IMR-90 (cell line): ENCODE data around the gene RRAGC. TPM values are rescaled to one million over a fixed set of nuclear protein-coding genes. Genes with fewer than 3 reads are reported as not detected.
A peak's percentile ranks its signal among the peaks of the same experiment; 100 is the strongest.

Experiments used
- ATAC-seq: fragments of 200-7000 bp; cut with Tn5 transposase; 2 replicates; pipeline ENCODE4 v1.9.1; 2020; ENCODE audit warnings: low read depth, mild to moderate bottlenecking, moderate library complexity
- BruUV-seq: library from RNA; stranded (reverse); fragments of 400-500 nt; replicated peaks from 2 replicates; lab custom pipeline; 2021; lab: Mats Ljungman, UMichigan
- CTCF ChIA-PET: fragments of 300-600 bp; formaldehyde crosslinking; extraction: SDS; loops from one replicate; lab custom pipeline; 2021; ENCODE audit warnings: antibody characterized with exemption; lab: Yijun Ruan, JAX
- POLR2A ChIA-PET: fragments of 300-600 bp; sonication (Branson Sonifier 250); formaldehyde crosslinking; loops from one replicate; lab custom pipeline; 2022; ENCODE audit warnings: antibody characterized with exemption; ENCODE audit not compliant: unreplicated experiment; lab: Charles Lee
- DNase-seq: peaks from one replicate; pipeline ENCODE4 v3.0.0; 2013
- H2AFZ ChIP-seq: replicated peaks from 2 replicates; pipeline ENCODE3; 2013; ENCODE audit warnings: low read length, mild to moderate bottlenecking; ENCODE audit not compliant: poor library complexity
- H2AK5ac ChIP-seq: 2 replicates; pipeline ENCODE4 v1.6.1; 2013; ENCODE audit warnings: low read depth, low read length, inconsistent platforms
- H2AK9ac ChIP-seq: replicated peaks from 2 replicates; pipeline ENCODE3; 2013; ENCODE audit warnings: mild to moderate bottlenecking, low read depth, low read length, moderate library complexity; ENCODE audit not compliant: poor library complexity
- H2BK120ac ChIP-seq: 2 replicates; pipeline ENCODE4 v1.6.1; 2013; ENCODE audit warnings: low read depth, low read length, inconsistent platforms
- H2BK15ac ChIP-seq: 3 replicates; pipeline ENCODE4 v1.6.1; 2013; ENCODE audit warnings: low read depth, low read length, inconsistent platforms
- H2BK20ac ChIP-seq: 2 replicates; pipeline ENCODE4 v1.6.1; 2013; ENCODE audit warnings: low read depth, mild to moderate bottlenecking, inconsistent platforms, low read length, moderate library complexity
- H2BK5ac ChIP-seq: 2 replicates; pipeline ENCODE4 v1.6.1; 2013; ENCODE audit warnings: mild to moderate bottlenecking, low read depth, low read length, inconsistent platforms; ENCODE audit not compliant: poor library complexity, severe bottlenecking
- H3K14ac ChIP-seq: replicated peaks from 2 replicates; pipeline ENCODE4 v1.6.1; 2013; ENCODE audit warnings: low read depth, low read length, inconsistent platforms
- H3K18ac ChIP-seq: 2 replicates; pipeline ENCODE4 v1.6.1; 2013; ENCODE audit warnings: low read depth, low read length, control low read depth
- H3K23ac ChIP-seq: 2 replicates; pipeline ENCODE4 v1.6.1; 2013; ENCODE audit warnings: low read depth, low read length, inconsistent platforms
- H3K27ac ChIP-seq: 2 replicates; pipeline ENCODE4 v1.5.1; 2013; ENCODE audit warnings: mild to moderate bottlenecking, control low read depth, low read length; ENCODE audit not compliant: insufficient read depth
- H3K27me3 ChIP-seq: 2 replicates; pipeline ENCODE4 v1.6.1; 2013; ENCODE audit warnings: low read length; ENCODE audit not compliant: control insufficient read depth, insufficient read depth
- H3K36me3 ChIP-seq: 2 replicates; pipeline ENCODE4 v1.6.1; 2013; ENCODE audit warnings: low read length, mixed read lengths; ENCODE audit not compliant: control insufficient read depth, insufficient read depth
- H3K4ac ChIP-seq: 2 replicates; pipeline ENCODE4 v1.6.1; 2013; ENCODE audit warnings: low read depth, low read length, inconsistent platforms
- H3K4me1 ChIP-seq: 2 replicates; pipeline ENCODE4 v1.6.1; 2013; ENCODE audit warnings: low read length, mixed read lengths; ENCODE audit not compliant: control insufficient read depth, insufficient read depth
- H3K4me2 ChIP-seq: 2 replicates; pipeline ENCODE4 v1.6.1; 2013; ENCODE audit warnings: low read depth, mild to moderate bottlenecking, control low read depth, low read length, moderate library complexity
- H3K4me3 ChIP-seq: 2 replicates; pipeline ENCODE4 v1.5.1; 2013; ENCODE audit warnings: low read depth, mild to moderate bottlenecking, control low read depth, low read length, moderate library complexity; ENCODE audit not compliant: insufficient read depth
- H3K56ac ChIP-seq: 2 replicates; pipeline ENCODE4 v1.6.1; 2013; ENCODE audit warnings: low read length, inconsistent platforms; ENCODE audit not compliant: insufficient read depth; ENCODE audit errors: extremely low read depth
- H3K79me1 ChIP-seq, 2 experiments: 2 replicates each; pipeline ENCODE4 v1.6.1; 2013; ENCODE audit warnings: low read length in 2 of 2, inconsistent platforms in 1 of 2, low read depth in 1 of 2
- H3K9ac ChIP-seq: 2 replicates; pipeline ENCODE4 v1.6.1; 2013; ENCODE audit warnings: low read depth, low read length, control low read depth
- H3K9me1 ChIP-seq: 2 replicates; pipeline ENCODE4 v1.6.1; 2013; ENCODE audit warnings: low read length, inconsistent platforms; ENCODE audit not compliant: insufficient read depth
- H3K9me3 ChIP-seq: 2 replicates; pipeline ENCODE4 v1.6.1; 2013; ENCODE audit warnings: low read length; ENCODE audit not compliant: control insufficient read depth, insufficient read depth
- H4K20me1 ChIP-seq: 2 replicates; pipeline ENCODE4 v1.6.1; 2013; ENCODE audit warnings: low read length, inconsistent platforms; ENCODE audit not compliant: insufficient read depth
- H4K5ac ChIP-seq: 2 replicates; pipeline ENCODE4 v1.6.1; 2013; ENCODE audit warnings: mild to moderate bottlenecking, low read depth, low read length, control low read depth
- H4K8ac ChIP-seq, 2 experiments: 2 replicates each; pipeline ENCODE4 v1.6.1; 2013; ENCODE audit warnings: low read depth in 2 of 2, low read length in 2 of 2, control low read depth in 1 of 2, inconsistent platforms in 1 of 2
- H4K91ac ChIP-seq: 2 replicates; pipeline ENCODE4 v1.6.1; 2013; ENCODE audit warnings: low read depth, low read length, inconsistent platforms; ENCODE audit not compliant: insufficient read depth
- BHLHE40 ChIP-seq: fragments of 150-350 bp; IDR thresholded peaks from 2 replicates; pipeline ENCODE4 v1.6.1; 2016; ENCODE audit warnings: mild to moderate bottlenecking, low read depth, low read length
- CHD1 ChIP-seq: IDR thresholded peaks from 2 replicates; pipeline ENCODE4 v1.6.1; 2012; ENCODE audit warnings: low read depth, low read length, improper control_type of control experiment
- ELK1 ChIP-seq: fragments of 150-350 bp; IDR thresholded peaks from 2 replicates; pipeline ENCODE4 v1.6.1; 2016; ENCODE audit warnings: low read depth, mild to moderate bottlenecking, low read length, moderate library complexity, borderline replicate concordance
- FOS ChIP-seq: fragments of 150-350 bp; IDR thresholded peaks from 2 replicates; pipeline ENCODE4 v1.6.1; 2016; ENCODE audit warnings: low read depth, low read length
- MAFK ChIP-seq: IDR thresholded peaks from 2 replicates; pipeline ENCODE4 v1.6.1; 2012; ENCODE audit warnings: low read depth, low read length, improper control_type of control experiment
- MXI1 ChIP-seq: IDR thresholded peaks from 2 replicates; pipeline ENCODE4 v1.6.1; 2012; ENCODE audit warnings: low read depth, mild to moderate bottlenecking, low read length, moderate library complexity, borderline replicate concordance
- NFE2L2 ChIP-seq: fragments of 150-350 bp; IDR thresholded peaks from 2 replicates; pipeline ENCODE4 v1.6.1; 2016; ENCODE audit warnings: low read depth, mild to moderate bottlenecking, low read length
- RAD21 ChIP-seq: IDR thresholded peaks from 2 replicates; pipeline ENCODE4 v1.6.1; 2012; ENCODE audit warnings: low read length, improper control_type of control experiment
- RCOR1 ChIP-seq: IDR thresholded peaks from 2 replicates; pipeline ENCODE4 v1.6.1; 2012; ENCODE audit warnings: mild to moderate bottlenecking, low read length, improper control_type of control experiment; ENCODE audit not compliant: insufficient replicate concordance
- RFX5 ChIP-seq: IDR thresholded peaks from 2 replicates; pipeline ENCODE4 v1.8.0; 2012; ENCODE audit warnings: low read depth, mild to moderate bottlenecking, low read length, moderate library complexity
- SMC3 ChIP-seq: fragments of 150-350 bp; IDR thresholded peaks from 2 replicates; pipeline ENCODE4 v1.6.1; 2016; ENCODE audit warnings: low read depth, mild to moderate bottlenecking, antibody characterized with exemption, low read length, moderate library complexity
- USF2 ChIP-seq: fragments of 150-350 bp; IDR thresholded peaks from 2 replicates; pipeline ENCODE4 v1.6.1; 2017; ENCODE audit warnings: mild to moderate bottlenecking, antibody characterized with exemption, low read length, low read depth
- dilution Hi-C: fragments of 300-500 bp; cut with HindIII; formaldehyde crosslinking; loops from one replicate; pipeline ENCODE4 v1.14.3; 2018; ENCODE audit warnings: low sequenced_read_pairs; ENCODE audit not compliant: unreplicated experiment
- in situ Hi-C: fragments of 300-500 bp; cut with MboI; formaldehyde crosslinking; loops from 3 replicates; pipeline ENCODE4 v1.14.3; 2019; ENCODE audit warnings: low sequenced_read_pairs, inconsistent platforms, mixed read lengths
- intact Hi-C: fragments of 100-400 bp; cut with micrococcal nuclease; formaldehyde crosslinking; loops from 2 replicates; pipeline ENCODE4 v1.10.0; 2022
- polyA plus RNA-seq, 3 experiments: library from polyadenylated mRNA; depleted of rRNA; stranded (reverse); fragments of >200 nt; gene quantifications; 2 replicates each; pipeline ENCODE4 v1.2.3, GENCODE V29; 2012; ENCODE audit warnings: low replicate concordance in 1 of 3
- total RNA-seq: library from RNA; depleted of rRNA; stranded (reverse); fragments of >200 nt; gene quantifications from 2 replicates; pipeline ENCODE4 v1.2.3, GENCODE V29; 2012
- TF ChIP-seq, protein P1 (sequence below): conservative IDR thresholded peaks from 2 replicates; pipeline ENCODE4 v1.5.1; 2012; ENCODE audit warnings: mild to moderate bottlenecking, low read depth, low read length, improper control_type of control experiment

Gene RRAGC
- total and polyA plus RNA-seq, 2 of the 4 experiments (the other 2 are of a cell fraction) = 7.2 to 12.2 TPM

DNA sequence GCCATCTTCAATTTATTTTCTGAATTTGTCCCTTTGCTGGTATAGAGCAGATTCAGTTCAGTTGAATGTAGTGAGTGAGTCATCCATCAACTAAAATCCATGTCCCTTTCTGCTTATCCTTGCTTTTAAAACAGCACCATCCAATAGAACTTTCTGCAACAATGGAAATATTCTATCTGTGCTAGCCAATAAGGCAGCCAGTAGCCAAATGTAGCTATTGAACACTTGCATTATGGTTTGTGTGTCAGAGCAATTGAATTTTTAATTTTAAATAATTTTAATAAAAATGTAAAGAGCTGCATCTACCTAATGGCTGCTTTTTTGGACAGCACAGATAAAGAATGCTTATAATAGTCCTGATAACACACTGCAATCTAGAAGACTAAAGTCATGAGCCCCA, 21.9 kb upstream of the RRAGC start, which contains the start of gene GJA9:
Gene GJA9 (minus strand): TSS at position 101 of the 400 bp plus-strand sequence. CDS start 5,489 bp downstream, outside the sequence.
- Histone ChIP-seq H3K4me2 (no peak within 1 kb of the TSS), H2AK9ac (no peak within 1 kb of the TSS), H3K56ac (no peak within 1 kb of the TSS), H2BK120ac (no peak within 1 kb of the TSS), H4K20me1 (no peaks in the 10 kb centered on the region), H3K27me3 (no peaks in the 10 kb centered on the region), H3K4me1 (no peaks in the 10 kb centered on the region), H3K9me1 (no peaks in the 10 kb centered on the region), H3K27ac (no peak within 1 kb of the TSS), H3K36me3 (no peaks in the 10 kb centered on the region), H3K14ac (no peak within 1 kb of the TSS), H3K4ac (no peak within 1 kb of the TSS), H3K9me3 (no peaks in the 10 kb centered on the region), H2BK20ac (no peak within 1 kb of the TSS), H2AFZ (no peak within 1 kb of the TSS), H3K18ac (no peak within 1 kb of the TSS), H4K91ac (no peak within 1 kb of the TSS), H3K23ac (no peak within 1 kb of the TSS), H2BK15ac (no peak within 1 kb of the TSS), H3K79me1 (no peaks in the 10 kb centered on the region; a peak in 1 of 4 replicates), H4K5ac (no peak within 1 kb of the TSS), H4K8ac (no peak within 1 kb of the TSS), H3K4me3 (no peak within 1 kb of the TSS), H2AK5ac (no peak within 1 kb of the TSS), H2BK5ac (no peak within 1 kb of the TSS), H3K9ac (no peak within 1 kb of the TSS)
- CTCF ChIA-PET = no interaction called here
- in situ Hi-C loops (no loop called here), intact Hi-C loops (no loop called here), dilution Hi-C loops (no loop called here)
- POLR2A ChIA-PET = interaction anchor here (0.6 kb wide), 1 partner anchor 18 kb away, joined by 4 read pairs; no protein-coding TSS in a partner anchor
- BruUV-seq = no TSS peak
- no peak for DNase-seq
- 0 out of 2 replicates have a peak, but pooled peaks have one; percentile 40 for ATAC-seq
- TF ChIP-seq RFX5 = no peak
- TF ChIP-seq NFE2L2 = no peak
- TF ChIP-seq RAD21 = no peak
- TF ChIP-seq USF2 = no peak
- TF ChIP-seq SMC3 = no peak
- no peak for TF ChIP-seq CHD1
- TF ChIP-seq MAFK = no peak
- TF ChIP-seq BHLHE40 = no peak
- TF ChIP-seq ELK1 = no peak
- TF ChIP-seq, protein P1, sequence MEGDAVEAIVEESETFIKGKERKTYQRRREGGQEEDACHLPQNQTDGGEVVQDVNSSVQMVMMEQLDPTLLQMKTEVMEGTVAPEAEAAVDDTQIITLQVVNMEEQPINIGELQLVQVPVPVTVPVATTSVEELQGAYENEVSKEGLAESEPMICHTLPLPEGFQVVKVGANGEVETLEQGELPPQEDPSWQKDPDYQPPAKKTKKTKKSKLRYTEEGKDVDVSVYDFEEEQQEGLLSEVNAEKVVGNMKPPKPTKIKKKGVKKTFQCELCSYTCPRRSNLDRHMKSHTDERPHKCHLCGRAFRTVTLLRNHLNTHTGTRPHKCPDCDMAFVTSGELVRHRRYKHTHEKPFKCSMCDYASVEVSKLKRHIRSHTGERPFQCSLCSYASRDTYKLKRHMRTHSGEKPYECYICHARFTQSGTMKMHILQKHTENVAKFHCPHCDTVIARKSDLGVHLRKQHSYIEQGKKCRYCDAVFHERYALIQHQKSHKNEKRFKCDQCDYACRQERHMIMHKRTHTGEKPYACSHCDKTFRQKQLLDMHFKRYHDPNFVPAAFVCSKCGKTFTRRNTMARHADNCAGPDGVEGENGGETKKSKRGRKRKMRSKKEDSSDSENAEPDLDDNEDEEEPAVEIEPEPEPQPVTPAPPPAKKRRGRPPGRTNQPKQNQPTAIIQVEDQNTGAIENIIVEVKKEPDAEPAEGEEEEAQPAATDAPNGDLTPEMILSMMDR = no peak
- no peak for TF ChIP-seq MXI1
- no peak for TF ChIP-seq RCOR1
- TF ChIP-seq FOS = no peak
